Measurements from ENCODE around the gene ALG8.

DNA sequence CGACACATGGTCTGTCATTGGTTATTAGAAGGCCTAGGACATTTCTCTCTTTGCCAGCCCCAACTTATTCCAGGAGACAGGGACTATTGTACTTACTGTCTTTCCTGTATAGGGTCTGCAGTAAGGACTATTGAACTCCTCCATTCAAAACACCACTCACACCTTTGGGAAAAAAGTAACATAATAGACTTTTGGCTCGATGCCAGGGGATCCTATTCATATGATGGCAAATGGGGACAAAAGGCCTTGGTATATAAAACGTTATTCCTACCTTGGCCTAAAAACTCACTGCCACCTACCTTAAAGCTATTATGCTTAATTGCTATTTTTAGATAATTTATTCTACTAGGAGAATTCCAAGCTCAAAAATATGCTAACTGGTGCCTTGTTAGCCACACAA lies 53.5 kb downstream of the ALG8 start:
- TF ChIP-seq POLR2AphosphoS5 (IDR thresholded peaks at IDR 0.05; ENCODE audit: low read depth) (no peak), EZH2 (IDR thresholded peaks at IDR 0.05; ENCODE audit: low read depth, unreplicated experiment) (no peak), STAT1 (IDR thresholded peaks at IDR 0.05; ENCODE audit: unreplicated experiment) (no peak), CREB1 (CRISPR knock-in tag; IDR thresholded peaks at IDR 0.05; ENCODE audit: low read depth) (no peak), EZH2phosphoT487 (IDR thresholded peaks at IDR 0.05; ENCODE audit: unreplicated experiment) (no peak), NANOG (IDR thresholded peaks at IDR 0.05; ENCODE audit: borderline replicate concordance) (no peak), ZNF114 (CRISPR knock-in tag; IDR thresholded peaks at IDR 0.05) (no peak), JUNB (IDR thresholded peaks at IDR 0.05; ENCODE audit: unreplicated experiment) (no peak)
- TF ChIP-seq, protein P1, sequence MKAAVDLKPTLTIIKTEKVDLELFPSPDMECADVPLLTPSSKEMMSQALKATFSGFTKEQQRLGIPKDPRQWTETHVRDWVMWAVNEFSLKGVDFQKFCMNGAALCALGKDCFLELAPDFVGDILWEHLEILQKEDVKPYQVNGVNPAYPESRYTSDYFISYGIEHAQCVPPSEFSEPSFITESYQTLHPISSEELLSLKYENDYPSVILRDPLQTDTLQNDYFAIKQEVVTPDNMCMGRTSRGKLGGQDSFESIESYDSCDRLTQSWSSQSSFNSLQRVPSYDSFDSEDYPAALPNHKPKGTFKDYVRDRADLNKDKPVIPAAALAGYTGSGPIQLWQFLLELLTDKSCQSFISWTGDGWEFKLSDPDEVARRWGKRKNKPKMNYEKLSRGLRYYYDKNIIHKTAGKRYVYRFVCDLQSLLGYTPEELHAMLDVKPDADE (IDR thresholded peaks at IDR 0.05), result no peak
- TF ChIP-seq, protein P2, sequence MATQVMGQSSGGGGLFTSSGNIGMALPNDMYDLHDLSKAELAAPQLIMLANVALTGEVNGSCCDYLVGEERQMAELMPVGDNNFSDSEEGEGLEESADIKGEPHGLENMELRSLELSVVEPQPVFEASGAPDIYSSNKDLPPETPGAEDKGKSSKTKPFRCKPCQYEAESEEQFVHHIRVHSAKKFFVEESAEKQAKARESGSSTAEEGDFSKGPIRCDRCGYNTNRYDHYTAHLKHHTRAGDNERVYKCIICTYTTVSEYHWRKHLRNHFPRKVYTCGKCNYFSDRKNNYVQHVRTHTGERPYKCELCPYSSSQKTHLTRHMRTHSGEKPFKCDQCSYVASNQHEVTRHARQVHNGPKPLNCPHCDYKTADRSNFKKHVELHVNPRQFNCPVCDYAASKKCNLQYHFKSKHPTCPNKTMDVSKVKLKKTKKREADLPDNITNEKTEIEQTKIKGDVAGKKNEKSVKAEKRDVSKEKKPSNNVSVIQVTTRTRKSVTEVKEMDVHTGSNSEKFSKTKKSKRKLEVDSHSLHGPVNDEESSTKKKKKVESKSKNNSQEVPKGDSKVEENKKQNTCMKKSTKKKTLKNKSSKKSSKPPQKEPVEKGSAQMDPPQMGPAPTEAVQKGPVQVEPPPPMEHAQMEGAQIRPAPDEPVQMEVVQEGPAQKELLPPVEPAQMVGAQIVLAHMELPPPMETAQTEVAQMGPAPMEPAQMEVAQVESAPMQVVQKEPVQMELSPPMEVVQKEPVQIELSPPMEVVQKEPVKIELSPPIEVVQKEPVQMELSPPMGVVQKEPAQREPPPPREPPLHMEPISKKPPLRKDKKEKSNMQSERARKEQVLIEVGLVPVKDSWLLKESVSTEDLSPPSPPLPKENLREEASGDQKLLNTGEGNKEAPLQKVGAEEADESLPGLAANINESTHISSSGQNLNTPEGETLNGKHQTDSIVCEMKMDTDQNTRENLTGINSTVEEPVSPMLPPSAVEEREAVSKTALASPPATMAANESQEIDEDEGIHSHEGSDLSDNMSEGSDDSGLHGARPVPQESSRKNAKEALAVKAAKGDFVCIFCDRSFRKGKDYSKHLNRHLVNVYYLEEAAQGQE (IDR thresholded peaks at IDR 0.05; ENCODE audit: unreplicated experiment), result no peak
- TF ChIP-seq, protein P3, sequence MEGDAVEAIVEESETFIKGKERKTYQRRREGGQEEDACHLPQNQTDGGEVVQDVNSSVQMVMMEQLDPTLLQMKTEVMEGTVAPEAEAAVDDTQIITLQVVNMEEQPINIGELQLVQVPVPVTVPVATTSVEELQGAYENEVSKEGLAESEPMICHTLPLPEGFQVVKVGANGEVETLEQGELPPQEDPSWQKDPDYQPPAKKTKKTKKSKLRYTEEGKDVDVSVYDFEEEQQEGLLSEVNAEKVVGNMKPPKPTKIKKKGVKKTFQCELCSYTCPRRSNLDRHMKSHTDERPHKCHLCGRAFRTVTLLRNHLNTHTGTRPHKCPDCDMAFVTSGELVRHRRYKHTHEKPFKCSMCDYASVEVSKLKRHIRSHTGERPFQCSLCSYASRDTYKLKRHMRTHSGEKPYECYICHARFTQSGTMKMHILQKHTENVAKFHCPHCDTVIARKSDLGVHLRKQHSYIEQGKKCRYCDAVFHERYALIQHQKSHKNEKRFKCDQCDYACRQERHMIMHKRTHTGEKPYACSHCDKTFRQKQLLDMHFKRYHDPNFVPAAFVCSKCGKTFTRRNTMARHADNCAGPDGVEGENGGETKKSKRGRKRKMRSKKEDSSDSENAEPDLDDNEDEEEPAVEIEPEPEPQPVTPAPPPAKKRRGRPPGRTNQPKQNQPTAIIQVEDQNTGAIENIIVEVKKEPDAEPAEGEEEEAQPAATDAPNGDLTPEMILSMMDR (conservative IDR thresholded peaks at IDR 0.05; ENCODE audit: low read depth in 2 of 2), result no peak
- TF ChIP-seq, protein P4, sequence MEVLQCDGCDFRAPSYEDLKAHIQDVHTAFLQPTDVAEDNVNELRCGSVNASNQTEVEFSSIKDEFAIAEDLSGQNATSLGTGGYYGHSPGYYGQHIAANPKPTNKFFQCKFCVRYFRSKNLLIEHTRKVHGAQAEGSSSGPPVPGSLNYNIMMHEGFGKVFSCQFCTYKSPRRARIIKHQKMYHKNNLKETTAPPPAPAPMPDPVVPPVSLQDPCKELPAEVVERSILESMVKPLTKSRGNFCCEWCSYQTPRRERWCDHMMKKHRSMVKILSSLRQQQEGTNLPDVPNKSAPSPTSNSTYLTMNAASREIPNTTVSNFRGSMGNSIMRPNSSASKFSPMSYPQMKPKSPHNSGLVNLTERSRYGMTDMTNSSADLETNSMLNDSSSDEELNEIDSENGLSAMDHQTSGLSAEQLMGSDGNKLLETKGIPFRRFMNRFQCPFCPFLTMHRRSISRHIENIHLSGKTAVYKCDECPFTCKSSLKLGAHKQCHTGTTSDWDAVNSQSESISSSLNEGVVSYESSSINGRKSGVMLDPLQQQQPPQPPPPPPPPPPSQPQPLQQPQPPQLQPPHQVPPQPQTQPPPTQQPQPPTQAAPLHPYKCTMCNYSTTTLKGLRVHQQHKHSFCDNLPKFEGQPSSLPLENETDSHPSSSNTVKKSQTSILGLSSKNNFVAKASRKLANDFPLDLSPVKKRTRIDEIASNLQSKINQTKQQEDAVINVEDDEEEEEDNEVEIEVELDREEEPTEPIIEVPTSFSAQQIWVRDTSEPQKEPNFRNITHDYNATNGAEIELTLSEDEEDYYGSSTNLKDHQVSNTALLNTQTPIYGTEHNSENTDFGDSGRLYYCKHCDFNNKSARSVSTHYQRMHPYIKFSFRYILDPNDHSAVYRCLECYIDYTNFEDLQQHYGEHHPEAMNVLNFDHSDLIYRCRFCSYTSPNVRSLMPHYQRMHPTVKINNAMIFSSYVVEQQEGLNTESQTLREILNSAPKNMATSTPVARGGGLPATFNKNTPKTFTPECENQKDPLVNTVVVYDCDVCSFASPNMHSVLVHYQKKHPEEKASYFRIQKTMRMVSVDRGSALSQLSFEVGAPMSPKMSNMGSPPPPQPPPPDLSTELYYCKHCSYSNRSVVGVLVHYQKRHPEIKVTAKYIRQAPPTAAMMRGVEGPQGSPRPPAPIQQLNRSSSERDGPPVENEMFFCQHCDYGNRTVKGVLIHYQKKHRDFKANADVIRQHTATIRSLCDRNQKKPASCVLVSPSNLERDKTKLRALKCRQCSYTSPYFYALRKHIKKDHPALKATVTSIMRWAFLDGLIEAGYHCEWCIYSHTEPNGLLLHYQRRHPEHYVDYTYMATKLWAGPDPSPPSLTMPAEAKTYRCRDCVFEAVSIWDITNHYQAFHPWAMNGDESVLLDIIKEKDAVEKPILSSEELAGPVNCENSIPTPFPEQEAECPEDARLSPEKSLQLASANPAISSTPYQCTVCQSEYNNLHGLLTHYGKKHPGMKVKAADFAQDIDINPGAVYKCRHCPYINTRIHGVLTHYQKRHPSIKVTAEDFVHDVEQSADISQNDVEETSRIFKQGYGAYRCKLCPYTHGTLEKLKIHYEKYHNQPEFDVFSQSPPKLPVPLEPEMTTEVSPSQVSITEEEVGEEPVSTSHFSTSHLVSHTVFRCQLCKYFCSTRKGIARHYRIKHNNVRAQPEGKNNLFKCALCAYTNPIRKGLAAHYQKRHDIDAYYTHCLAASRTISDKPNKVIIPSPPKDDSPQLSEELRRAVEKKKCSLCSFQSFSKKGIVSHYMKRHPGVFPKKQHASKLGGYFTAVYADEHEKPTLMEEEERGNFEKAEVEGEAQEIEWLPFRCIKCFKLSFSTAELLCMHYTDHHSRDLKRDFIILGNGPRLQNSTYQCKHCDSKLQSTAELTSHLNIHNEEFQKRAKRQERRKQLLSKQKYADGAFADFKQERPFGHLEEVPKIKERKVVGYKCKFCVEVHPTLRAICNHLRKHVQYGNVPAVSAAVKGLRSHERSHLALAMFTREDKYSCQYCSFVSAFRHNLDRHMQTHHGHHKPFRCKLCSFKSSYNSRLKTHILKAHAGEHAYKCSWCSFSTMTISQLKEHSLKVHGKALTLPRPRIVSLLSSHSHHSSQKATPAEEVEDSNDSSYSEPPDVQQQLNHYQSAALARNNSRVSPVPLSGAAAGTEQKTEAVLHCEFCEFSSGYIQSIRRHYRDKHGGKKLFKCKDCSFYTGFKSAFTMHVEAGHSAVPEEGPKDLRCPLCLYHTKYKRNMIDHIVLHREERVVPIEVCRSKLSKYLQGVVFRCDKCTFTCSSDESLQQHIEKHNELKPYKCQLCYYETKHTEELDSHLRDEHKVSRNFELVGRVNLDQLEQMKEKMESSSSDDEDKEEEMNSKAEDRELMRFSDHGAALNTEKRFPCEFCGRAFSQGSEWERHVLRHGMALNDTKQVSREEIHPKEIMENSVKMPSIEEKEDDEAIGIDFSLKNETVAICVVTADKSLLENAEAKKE (CRISPR knock-in tag; IDR thresholded peaks at IDR 0.05), result no peak

Measured in GM23338 (cell line).